ENCODE data around the gene MLPH.

The MLPH gene

DNA sequence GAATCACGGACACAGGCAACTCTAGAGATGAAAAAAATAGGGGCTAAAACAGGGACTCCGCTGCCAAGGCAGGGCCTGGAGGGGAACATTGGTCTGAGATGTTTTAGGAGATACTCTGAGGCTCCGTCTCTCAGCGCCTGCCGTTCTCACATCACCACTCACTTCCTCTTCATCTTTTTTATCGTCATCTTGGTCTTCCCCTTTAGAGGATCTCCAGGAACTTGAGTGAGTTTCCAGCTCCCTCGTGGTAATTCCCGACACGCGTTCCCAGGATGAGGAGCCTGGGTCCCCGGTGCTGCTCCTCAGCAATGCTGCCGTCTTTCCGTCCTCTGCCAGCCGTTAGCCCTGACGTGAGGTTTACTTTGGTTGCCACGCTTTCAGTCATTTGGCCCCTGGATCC lies 16.1 kb downstream of the MLPH start:
- no peak for DNase-seq

DNA sequence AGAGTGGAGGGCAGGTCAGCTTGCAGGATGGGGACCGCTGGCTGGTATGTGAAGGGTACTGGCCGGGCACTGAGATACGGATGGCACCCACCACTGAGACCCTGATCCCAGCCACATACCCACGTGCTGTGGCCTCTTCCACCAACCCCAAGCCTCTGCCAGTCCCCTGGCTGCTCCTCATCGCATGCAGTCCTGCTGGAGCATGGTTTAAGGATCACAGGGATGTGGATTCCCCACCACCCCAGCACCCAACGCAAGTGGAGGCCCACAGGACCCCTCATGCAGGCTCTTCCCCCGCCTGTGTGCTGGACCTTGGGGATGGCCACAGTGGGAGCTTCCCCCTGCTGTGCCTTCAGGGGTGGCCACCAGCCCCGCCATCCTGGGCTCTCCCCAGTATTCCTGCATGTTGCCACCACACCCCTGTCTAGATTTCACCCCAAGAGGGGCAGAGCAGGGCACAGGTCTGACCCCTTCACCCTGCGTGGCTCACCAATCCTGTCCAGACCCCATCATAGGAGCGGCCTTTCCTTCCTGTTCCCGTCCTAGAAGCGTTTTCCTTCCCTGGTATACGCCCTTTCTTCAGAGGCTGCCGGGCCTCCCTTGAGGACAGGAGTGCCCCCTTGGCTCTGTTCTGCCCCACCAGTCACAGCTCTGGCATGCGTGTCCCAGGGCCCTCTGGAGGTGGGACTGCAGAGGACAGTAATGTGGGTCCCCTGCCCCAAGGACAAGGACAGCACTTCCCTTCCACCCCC lies 18.3 kb downstream of the MLPH start:
- DNase-seq: no peak

GRCh38 chr2:237507512-237507911 lies 20.5 kb downstream of the MLPH start:
- DNase-seq: no peak

- no peak for DNase-seq
Observed at GRCh38 chr2:237508361-237508760, 21.3 kb downstream of the MLPH start.

- DNase-seq: no peak
Observed at GRCh38 chr2:237509151-237509550, 22.1 kb downstream of the MLPH start.

DNA sequence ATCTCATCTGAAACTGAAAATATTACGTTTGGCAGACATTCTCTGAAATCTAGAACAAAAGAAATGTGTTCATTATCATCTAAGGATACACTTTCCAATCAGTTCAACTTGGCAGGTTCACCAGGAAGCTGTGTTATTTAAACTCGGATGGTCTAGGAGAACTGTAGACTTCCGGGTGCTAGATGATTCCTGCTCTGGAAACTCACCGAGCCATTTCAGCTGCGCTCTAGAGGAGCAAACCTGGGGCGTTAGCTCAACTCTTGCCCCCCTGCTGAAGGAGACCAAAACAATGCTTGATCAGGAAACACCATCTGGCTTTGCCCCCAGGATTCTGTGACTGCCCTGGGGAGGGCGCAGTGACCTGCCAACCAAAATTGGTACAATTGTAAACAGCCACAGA lies 22.9 kb downstream of the MLPH start:
- no peak for DNase-seq

GRCh38 chr2:237510502-237511217 lies 23.6 kb downstream of the MLPH start:
- no peak for DNase-seq

GRCh38 chr2:237511433-237511832 lies 24.4 kb downstream of the MLPH start:
- no peak for DNase-seq

GRCh38 chr2:237511885-237512405 lies 24.9 kb downstream of the MLPH start:
- no peak for DNase-seq

DNA sequence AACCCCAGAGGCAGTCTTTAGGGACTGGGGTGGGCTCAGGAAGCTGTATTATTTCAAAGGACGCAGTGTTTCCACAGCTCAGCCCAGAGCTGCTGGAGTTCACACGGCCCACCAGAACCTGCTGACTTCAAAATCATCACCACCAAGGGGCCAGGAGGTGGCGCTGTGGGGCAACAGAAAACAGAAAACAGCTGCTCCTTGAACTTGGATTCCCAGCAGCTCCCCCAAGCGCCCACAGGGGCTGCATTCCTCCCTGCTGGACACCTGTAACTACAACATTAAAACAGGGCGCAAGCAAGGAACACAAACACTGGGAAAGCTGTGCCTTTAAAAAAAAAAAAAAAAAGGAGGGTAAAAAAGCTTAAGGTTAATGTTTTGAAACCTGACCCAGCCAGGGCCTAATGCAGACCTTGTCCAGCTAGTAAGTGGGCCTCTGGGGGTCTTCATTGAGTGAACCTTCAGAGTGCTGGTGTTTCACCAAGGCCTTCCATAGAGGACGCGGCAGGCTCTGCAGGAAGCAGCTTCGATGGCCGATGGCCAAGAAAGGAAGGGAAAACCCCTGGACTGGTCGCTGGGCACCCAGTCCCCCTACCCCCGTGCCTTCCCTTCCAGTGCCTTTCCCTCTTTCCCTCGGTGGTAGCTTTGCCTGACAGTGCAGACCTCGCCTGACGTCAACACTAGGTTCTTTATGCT lies 25.9 kb downstream of the MLPH start:
- DNase-seq: peak; percentile 72

DNA sequence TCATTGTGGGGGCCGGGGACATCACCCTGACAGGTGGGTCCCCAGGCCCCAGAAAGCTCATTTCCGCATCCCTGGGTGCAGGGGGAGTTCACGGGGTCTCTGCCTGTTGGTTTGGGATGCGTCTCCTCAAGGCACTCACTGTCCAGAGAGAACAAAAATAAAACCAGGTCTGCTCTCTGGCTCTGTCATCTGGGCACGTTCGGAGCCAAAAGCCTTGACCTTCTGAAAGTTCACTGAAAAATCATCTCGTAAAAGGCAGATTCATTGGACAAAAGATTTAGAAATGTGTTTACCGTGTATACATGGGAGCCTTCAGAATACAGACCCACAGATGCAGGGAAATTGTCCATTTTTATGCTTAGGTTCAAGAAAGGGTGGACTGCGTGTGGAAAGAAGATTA lies 26.6 kb downstream of the MLPH start:
- DNase-seq: no peak

DNA sequence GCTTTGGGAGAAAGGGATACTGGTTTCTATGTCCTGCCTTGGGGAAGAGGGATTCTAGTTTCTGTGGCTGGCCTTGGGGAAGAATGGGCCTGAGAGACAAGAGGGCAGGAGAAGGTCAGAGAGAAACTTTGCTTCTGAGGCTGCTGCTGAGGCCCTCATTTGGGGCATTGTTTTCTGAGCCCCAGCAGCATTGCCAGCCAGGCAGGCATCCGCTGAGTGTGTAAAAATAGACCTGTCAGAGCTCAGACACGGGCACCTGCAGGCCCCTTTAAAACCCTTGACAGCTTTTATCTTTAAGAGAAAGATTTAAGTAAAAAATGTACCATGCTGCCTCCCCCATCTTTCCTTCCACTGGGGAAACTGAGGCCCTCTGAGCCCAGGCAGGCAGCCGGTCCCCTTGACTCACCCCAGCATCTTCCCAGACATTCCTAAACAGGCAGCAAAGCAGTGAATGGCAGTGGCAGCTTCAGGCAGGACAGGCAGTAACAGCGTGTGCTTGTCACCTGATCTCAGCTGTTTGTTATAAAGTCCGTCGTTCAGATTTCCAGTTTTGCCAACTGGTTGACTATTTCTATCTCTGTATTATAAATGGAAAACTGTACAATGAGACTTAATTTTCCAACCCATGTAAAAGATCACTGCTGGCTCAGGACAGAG lies 27.6 kb downstream of the MLPH start:
- no peak for DNase-seq

DNA sequence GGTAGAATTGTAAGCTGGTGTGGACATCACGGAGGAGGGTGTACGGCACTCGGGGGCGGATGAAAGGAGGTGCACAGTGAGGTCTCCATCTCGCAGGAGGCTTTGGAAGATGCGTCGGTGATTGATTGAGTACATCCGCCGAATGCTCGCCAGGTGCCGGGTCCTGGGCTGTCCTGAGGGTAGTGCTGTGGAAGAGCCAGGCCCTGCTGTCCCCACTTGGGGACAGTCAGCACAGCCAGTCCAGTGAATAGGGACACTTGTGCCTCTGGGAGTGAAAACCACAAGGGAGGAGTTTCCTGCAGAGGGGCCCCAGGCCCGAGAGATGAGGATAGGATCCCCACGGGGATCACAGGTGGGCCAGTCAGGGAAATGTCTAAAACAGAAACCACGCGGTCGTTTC lies 28.1 kb downstream of the MLPH start:
- no peak for DNase-seq

DNA sequence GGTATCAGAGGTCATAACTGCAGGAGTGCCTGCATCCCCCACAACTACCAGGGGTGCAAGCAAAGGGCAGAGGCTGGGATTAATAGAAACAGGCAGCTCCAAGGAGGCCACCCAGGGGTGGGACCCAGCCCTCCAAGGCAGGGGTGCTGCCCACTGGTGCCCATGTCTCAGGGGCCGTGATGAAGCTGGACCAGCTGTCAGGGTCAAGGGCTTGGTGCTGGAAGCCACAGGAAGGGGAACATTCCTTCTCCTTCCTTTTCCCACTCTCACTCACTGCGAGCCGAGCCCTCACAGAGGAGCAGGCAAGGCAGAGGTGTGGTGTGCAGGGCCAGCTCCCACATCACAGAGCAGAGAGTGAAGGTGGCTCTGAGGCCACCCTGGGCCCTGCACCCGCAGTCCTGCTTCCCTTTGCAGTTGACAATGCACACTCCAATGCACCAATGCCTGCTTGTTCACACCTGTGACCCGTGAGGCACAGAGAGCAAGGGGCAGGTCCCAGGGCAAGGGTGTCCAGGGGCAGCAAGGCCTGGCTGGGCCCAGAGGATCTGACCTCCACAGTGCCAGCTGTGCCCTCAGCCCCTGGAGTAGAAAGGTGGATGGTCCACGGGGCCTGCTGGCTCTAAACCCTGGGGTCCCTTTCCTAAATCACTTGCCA lies 28.7 kb downstream of the MLPH start:
- no peak for DNase-seq

DNA sequence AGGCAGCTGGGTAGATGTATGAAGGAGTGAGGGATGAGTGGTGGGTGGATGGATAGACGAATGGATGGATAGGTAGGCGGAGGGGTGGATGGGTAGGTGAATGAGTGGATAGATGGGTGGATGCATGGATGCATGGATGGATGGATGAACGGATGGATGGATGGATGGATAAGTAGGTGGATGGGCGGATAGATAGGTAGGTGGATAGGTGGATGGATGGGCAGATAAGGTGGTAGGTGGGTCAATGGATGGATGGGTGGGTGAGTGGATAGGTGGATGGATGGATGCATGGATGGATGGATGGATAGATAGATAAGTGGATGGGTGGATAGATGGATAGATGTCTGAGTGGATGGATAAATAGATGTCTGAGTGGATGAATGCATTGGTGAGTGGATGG lies 30.1 kb downstream of the MLPH start:
- DNase-seq: no peak

- DNase-seq: no peak
Observed at GRCh38 chr2:237517990-237518389, 30.9 kb downstream of the MLPH start.

- no peak for DNase-seq
Observed at GRCh38 chr2:237519506-237520245, 32.6 kb downstream of the MLPH start.

DNA sequence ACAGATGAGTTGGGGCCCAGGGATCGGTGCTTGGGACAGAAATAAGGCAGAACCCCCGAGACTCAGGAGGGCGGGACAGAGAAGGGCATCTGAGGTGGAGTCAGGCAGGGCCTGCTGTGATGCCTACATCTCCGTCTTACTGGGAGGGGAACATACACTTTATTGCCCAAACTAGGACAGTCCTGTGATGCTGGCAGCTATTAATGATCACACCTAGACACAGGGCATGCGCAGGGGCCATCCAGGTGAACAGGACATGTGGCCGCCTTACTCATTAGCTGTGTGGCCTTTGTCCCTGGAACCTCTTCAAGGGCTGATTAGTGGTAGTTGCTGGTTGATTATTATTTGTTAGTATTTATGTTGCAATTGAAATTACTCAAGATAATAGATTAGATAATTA lies 33.2 kb downstream of the MLPH start:
- no peak for DNase-seq

DNA sequence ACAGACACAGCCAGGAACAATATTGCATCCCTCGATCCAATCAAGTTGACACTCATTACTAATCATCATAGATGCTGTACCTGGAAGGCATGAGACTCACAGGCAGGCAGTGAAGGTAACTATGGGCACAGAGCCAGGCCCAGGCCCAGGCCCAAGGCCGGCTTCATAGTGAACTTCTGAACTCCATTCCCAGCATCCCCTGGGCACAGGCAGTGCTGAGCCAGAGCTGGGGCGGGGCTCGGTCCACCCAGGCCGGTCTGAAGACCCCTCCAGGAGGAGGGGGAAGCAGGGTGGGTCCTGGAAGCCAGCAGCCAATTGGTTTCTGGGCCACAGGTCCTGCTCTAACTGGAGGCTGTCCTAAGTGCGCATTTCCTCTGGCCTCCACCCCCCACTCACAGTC lies 37.6 kb downstream of the MLPH start:
- DNase-seq: no peak

GRCh38 chr2:237525559-237526157 lies 38.6 kb downstream of the MLPH start:
- DNase-seq: no peak

- no peak for DNase-seq
Observed at GRCh38 chr2:237527233-237527632, 40.2 kb downstream of the MLPH start.

- DNase-seq: no peak
Observed at GRCh38 chr2:237527766-237528165, 40.7 kb downstream of the MLPH start.

Data from SHP77 treated with DMSO at 0.1 percent for 48 hours (cell line).